ENCODE measurements around the gene TEX35.

The TEX35 gene

GRCh38 chr1:178542554-178543289 is 29.8 kb downstream of the TEX35 start (continued):
- TF ChIP-seq PBX3 (CRISPR knock-in tag; IDR thresholded peaks at IDR 0.05), result peak; percentile 51
- no peak; the same call in 1 of the 2 replicates for TF ChIP-seq SP3 (tag by site-specific recombination; IDR thresholded peaks at IDR 0.05)
- peak; percentile 72 for TF ChIP-seq IKZF3 (tag by site-specific recombination; IDR thresholded peaks at IDR 0.05)
- peak; percentile 8 for TF ChIP-seq ZNF510 (tag by site-specific recombination; IDR thresholded peaks at IDR 0.05; ENCODE audit: insufficient replicate concordance)
- peak; percentile 68 for TF ChIP-seq ZNF660 (tag by site-specific recombination; IDR thresholded peaks at IDR 0.05)
- TF ChIP-seq KLF8 (tag by site-specific recombination; IDR thresholded peaks at IDR 0.05), result 0 out of 2 replicates have a peak, but pooled peaks have one; percentile 57
- peak; percentile 92 for TF ChIP-seq ZBTB8A (tag by site-specific recombination; IDR thresholded peaks at IDR 0.05)
- TF ChIP-seq, protein P1, sequence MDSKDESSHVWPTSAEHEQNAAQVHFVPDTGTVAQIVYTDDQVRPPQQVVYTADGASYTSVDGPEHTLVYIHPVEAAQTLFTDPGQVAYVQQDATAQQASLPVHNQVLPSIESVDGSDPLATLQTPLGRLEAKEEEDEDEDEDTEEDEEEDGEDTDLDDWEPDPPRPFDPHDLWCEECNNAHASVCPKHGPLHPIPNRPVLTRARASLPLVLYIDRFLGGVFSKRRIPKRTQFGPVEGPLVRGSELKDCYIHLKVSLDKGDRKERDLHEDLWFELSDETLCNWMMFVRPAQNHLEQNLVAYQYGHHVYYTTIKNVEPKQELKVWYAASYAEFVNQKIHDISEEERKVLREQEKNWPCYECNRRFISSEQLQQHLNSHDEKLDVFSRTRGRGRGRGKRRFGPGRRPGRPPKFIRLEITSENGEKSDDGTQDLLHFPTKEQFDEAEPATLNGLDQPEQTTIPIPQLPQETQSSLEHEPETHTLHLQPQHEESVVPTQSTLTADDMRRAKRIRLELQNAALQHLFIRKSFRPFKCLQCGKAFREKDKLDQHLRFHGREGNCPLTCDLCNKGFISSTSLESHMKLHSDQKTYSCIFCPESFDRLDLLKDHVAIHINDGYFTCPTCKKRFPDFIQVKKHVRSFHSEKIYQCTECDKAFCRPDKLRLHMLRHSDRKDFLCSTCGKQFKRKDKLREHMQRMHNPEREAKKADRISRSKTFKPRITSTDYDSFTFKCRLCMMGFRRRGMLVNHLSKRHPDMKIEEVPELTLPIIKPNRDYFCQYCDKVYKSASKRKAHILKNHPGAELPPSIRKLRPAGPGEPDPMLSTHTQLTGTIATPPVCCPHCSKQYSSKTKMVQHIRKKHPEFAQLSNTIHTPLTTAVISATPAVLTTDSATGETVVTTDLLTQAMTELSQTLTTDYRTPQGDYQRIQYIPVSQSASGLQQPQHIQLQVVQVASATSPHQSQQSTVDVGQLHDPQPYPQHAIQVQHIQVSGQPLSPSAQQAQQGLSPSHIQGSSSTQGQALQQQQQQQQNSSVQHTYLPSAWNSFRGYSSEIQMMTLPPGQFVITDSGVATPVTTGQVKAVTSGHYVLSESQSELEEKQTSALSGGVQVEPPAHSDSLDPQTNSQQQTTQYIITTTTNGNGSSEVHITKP (tag by site-specific recombination; IDR thresholded peaks at IDR 0.05), result 0 out of 2 replicates have a peak, but pooled peaks have one; percentile 6
- TF ChIP-seq ZFP41 (tag by site-specific recombination; IDR thresholded peaks at IDR 0.05; ENCODE audit: borderline replicate concordance), result 0 out of 2 replicates have a peak, but pooled peaks have one; percentile 25
- TF ChIP-seq, protein P2, sequence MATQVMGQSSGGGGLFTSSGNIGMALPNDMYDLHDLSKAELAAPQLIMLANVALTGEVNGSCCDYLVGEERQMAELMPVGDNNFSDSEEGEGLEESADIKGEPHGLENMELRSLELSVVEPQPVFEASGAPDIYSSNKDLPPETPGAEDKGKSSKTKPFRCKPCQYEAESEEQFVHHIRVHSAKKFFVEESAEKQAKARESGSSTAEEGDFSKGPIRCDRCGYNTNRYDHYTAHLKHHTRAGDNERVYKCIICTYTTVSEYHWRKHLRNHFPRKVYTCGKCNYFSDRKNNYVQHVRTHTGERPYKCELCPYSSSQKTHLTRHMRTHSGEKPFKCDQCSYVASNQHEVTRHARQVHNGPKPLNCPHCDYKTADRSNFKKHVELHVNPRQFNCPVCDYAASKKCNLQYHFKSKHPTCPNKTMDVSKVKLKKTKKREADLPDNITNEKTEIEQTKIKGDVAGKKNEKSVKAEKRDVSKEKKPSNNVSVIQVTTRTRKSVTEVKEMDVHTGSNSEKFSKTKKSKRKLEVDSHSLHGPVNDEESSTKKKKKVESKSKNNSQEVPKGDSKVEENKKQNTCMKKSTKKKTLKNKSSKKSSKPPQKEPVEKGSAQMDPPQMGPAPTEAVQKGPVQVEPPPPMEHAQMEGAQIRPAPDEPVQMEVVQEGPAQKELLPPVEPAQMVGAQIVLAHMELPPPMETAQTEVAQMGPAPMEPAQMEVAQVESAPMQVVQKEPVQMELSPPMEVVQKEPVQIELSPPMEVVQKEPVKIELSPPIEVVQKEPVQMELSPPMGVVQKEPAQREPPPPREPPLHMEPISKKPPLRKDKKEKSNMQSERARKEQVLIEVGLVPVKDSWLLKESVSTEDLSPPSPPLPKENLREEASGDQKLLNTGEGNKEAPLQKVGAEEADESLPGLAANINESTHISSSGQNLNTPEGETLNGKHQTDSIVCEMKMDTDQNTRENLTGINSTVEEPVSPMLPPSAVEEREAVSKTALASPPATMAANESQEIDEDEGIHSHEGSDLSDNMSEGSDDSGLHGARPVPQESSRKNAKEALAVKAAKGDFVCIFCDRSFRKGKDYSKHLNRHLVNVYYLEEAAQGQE (tag by site-specific recombination; IDR thresholded peaks at IDR 0.05), result peak; percentile 84
- 0 out of 2 replicates have a peak, but pooled peaks have one; percentile 6 for TF ChIP-seq SP2 (tag by site-specific recombination; IDR thresholded peaks at IDR 0.05)
- TF ChIP-seq ZBTB26 (tag by site-specific recombination; optimal IDR thresholded peaks at IDR 0.05), result peak; percentile 89
- peak; percentile 68; the same call in 1 of the 2 replicates for TF ChIP-seq KLF16 (tag by site-specific recombination; IDR thresholded peaks at IDR 0.05)
- TF ChIP-seq EGR2 (tag by site-specific recombination; IDR thresholded peaks at IDR 0.05; ENCODE audit: low read depth), result peak; percentile 74
- TF ChIP-seq YY1 (tag by site-specific recombination; IDR thresholded peaks at IDR 0.05), result 0 out of 2 replicates have a peak, but pooled peaks have one; percentile 13
- TF ChIP-seq GLIS2 (tag by site-specific recombination; IDR thresholded peaks at IDR 0.05), result peak; percentile 75
- TF ChIP-seq, protein P3, sequence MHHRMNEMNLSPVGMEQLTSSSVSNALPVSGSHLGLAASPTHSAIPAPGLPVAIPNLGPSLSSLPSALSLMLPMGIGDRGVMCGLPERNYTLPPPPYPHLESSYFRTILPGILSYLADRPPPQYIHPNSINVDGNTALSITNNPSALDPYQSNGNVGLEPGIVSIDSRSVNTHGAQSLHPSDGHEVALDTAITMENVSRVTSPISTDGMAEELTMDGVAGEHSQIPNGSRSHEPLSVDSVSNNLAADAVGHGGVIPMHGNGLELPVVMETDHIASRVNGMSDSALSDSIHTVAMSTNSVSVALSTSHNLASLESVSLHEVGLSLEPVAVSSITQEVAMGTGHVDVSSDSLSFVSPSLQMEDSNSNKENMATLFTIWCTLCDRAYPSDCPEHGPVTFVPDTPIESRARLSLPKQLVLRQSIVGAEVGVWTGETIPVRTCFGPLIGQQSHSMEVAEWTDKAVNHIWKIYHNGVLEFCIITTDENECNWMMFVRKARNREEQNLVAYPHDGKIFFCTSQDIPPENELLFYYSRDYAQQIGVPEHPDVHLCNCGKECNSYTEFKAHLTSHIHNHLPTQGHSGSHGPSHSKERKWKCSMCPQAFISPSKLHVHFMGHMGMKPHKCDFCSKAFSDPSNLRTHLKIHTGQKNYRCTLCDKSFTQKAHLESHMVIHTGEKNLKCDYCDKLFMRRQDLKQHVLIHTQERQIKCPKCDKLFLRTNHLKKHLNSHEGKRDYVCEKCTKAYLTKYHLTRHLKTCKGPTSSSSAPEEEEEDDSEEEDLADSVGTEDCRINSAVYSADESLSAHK (tag by site-specific recombination; IDR thresholded peaks at IDR 0.05), result no peak
- TF ChIP-seq ZNF112 (tag by site-specific recombination; IDR thresholded peaks at IDR 0.05), result no peak
- TF ChIP-seq ZNF341 (tag by site-specific recombination; IDR thresholded peaks at IDR 0.05; ENCODE audit: low read depth), result peak; percentile 53; the same call in 1 of the 2 replicates
- 0 out of 2 replicates have a peak, but pooled peaks have one; percentile 25 for TF ChIP-seq ZXDB (tag by site-specific recombination; IDR thresholded peaks at IDR 0.05)
- TF ChIP-seq PATZ1 (tag by site-specific recombination; IDR thresholded peaks at IDR 0.05), result peak; percentile 98
- no peak for TF ChIP-seq ZSCAN16 (tag by site-specific recombination; IDR thresholded peaks at IDR 0.05)
- TF ChIP-seq ZBTB48 (tag by site-specific recombination; IDR thresholded peaks at IDR 0.05), result peak; percentile 72

All from HEK293 (cell line).